SK-N-SH treated with all-trans-retinoic acid at 6 μM for 48 hours (cell line): Measurements from ENCODE around the gene RPP30.

Source experiments
- ATAC-seq: fragments of 200-7000 bp; cut with Tn5 transposase; 3 replicates; pipeline ENCODE4 v1.9.1; 2020; ENCODE audit warnings: mild to moderate bottlenecking, moderate library complexity
- ARNTL ChIP-seq: fragments of 450-650 bp; formaldehyde crosslinking; IDR thresholded peaks from 2 replicates; pipeline ENCODE4 v1.5.0; 2020; ENCODE audit warnings: low read depth, mild to moderate bottlenecking, moderate library complexity, borderline replicate concordance
- CSDC2 ChIP-seq: fragments of 250-450 bp; sonication (Bioruptor Pico); IDR thresholded peaks from 2 replicates; pipeline ENCODE4 v1.5.0; 2020; ENCODE audit warnings: mild to moderate bottlenecking, moderate library complexity
- ESRRG ChIP-seq: fragments of 250-450 bp; sonication (Bioruptor Pico); IDR thresholded peaks from 2 replicates; pipeline ENCODE4 v1.6.1; 2021; ENCODE audit warnings: mild to moderate bottlenecking
- GLIS3 ChIP-seq: fragments of 250-450 bp; sonication (Bioruptor Pico); IDR thresholded peaks from 2 replicates; pipeline ENCODE4 v1.5.0; 2020; ENCODE audit warnings: mild to moderate bottlenecking, moderate library complexity
- ISL1 ChIP-seq: fragments of 250-450 bp; sonication (Bioruptor Pico); IDR thresholded peaks from 2 replicates; pipeline ENCODE4 v2.1.2; 2022; ENCODE audit warnings: mild to moderate bottlenecking, moderate library complexity
- OSR1 ChIP-seq: fragments of 250-450 bp; sonication (Bioruptor Pico); IDR thresholded peaks from 2 replicates; pipeline ENCODE4 v1.8.0; 2022; ENCODE audit warnings: moderate library complexity, mild to moderate bottlenecking, inconsistent platforms
- PATZ1 ChIP-seq: fragments of 250-450 bp; sonication (Bioruptor Pico); IDR thresholded peaks from 2 replicates; pipeline ENCODE4 v1.8.0; 2020; ENCODE audit warnings: mild to moderate bottlenecking, moderate library complexity, borderline replicate concordance
- PPARA ChIP-seq: fragments of 250-450 bp; sonication (Bioruptor Pico); IDR thresholded peaks from 2 replicates; pipeline ENCODE4 v1.5.0; 2020; ENCODE audit warnings: mild to moderate bottlenecking, borderline replicate concordance
- RARB ChIP-seq: fragments of 250-450 bp; sonication (Bioruptor Pico); IDR thresholded peaks from 2 replicates; pipeline ENCODE4 v1.8.0; 2021; ENCODE audit warnings: mild to moderate bottlenecking, moderate library complexity
- SNAI2 ChIP-seq: fragments of 250-450 bp; sonication (Bioruptor Pico); IDR thresholded peaks from 2 replicates; pipeline ENCODE4 v1.5.0; 2020; ENCODE audit warnings: mild to moderate bottlenecking, moderate library complexity
- TCF4 ChIP-seq: fragments of 250-450 bp; sonication (Bioruptor Pico); IDR thresholded peaks from 2 replicates; pipeline ENCODE4 v1.8.0; 2021; ENCODE audit warnings: mild to moderate bottlenecking, moderate library complexity, borderline replicate concordance
- TOX ChIP-seq: fragments of 250-450 bp; sonication (Bioruptor Pico); IDR thresholded peaks from 2 replicates; pipeline ENCODE4 v1.8.0; 2021; ENCODE audit warnings: mild to moderate bottlenecking, moderate library complexity, borderline replicate concordance
- TSHZ2 ChIP-seq: fragments of 250-450 bp; sonication (Bioruptor Pico); IDR thresholded peaks from 2 replicates; pipeline ENCODE4 v1.5.0; 2020; ENCODE audit warnings: mild to moderate bottlenecking, moderate library complexity
- ZC3H10 ChIP-seq: fragments of 250-450 bp; sonication (Bioruptor Pico); IDR thresholded peaks from 2 replicates; pipeline ENCODE4 v1.5.1; 2021; ENCODE audit warnings: mild to moderate bottlenecking, moderate library complexity
- ZFP3 ChIP-seq: fragments of 250-450 bp; sonication (Bioruptor Pico); IDR thresholded peaks from 2 replicates; pipeline ENCODE4 v1.5.0; 2020; ENCODE audit warnings: mild to moderate bottlenecking, moderate library complexity
- ZFP30 ChIP-seq: fragments of 450-650 bp; formaldehyde crosslinking; IDR thresholded peaks from 2 replicates; pipeline ENCODE4 v1.5.0; 2022; ENCODE audit warnings: mild to moderate bottlenecking, moderate library complexity
- ZNF565 ChIP-seq: fragments of 450-650 bp; formaldehyde crosslinking; conservative IDR thresholded peaks from 2 replicates; pipeline ENCODE4 v1.5.0; 2020; ENCODE audit warnings: low read depth, mild to moderate bottlenecking, moderate library complexity
- ZNF70 ChIP-seq: fragments of 450-650 bp; formaldehyde crosslinking; IDR thresholded peaks from 2 replicates; pipeline ENCODE4 v1.5.0; 2020; ENCODE audit warnings: mild to moderate bottlenecking, moderate library complexity
- ZNF8 ChIP-seq: fragments of 450-650 bp; formaldehyde crosslinking; IDR thresholded peaks from 2 replicates; pipeline ENCODE4 v1.5.0; 2020; ENCODE audit warnings: mild to moderate bottlenecking, moderate library complexity
- TF ChIP-seq, protein P1 (sequence below): fragments of 250-450 bp; sonication (Bioruptor Pico); IDR thresholded peaks from 2 replicates; pipeline ENCODE4 v1.5.1; 2020; ENCODE audit warnings: low read depth, mild to moderate bottlenecking, moderate library complexity
- TF ChIP-seq, protein P2 (sequence below): fragments of 250-450 bp; sonication (Bioruptor Pico); IDR thresholded peaks from 2 replicates; pipeline ENCODE4 v1.8.0; 2021; ENCODE audit warnings: low read depth, mild to moderate bottlenecking, moderate library complexity, borderline replicate concordance

Gene RPP30

DNA sequence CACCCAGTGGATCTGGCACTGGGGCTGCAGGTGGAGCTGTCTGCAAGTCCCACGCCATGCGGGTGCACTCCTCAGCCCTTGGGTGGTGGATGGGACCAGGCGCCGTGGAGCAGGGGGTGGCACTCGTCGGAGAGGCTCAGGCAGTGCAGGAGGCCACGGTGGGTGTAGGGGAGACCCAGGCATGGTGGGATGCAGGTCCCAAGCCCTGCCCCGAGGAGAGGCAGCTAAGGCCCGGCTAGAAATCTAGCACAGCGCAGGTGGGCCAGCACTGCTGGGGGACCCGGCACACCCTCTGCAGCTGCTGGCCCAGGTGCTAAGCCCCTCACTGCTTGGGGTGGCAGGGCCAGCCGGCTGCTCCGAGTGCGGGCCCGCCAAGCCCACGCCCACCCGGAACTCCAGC is 39.7 kb upstream of the RPP30 start:
- ATAC-seq, result no peak
- TF ChIP-seq ZFP30 (no peak), GLIS3 (CRISPR knock-in tag) (no peak), ZC3H10 (CRISPR knock-in tag) (no peak), ISL1 (CRISPR knock-in tag) (no peak), ZNF70 (CRISPR knock-in tag) (no peak), TOX (CRISPR knock-in tag) (no peak), OSR1 (CRISPR knock-in tag) (no peak), TCF4 (CRISPR knock-in tag) (no peak), PPARA (no peak)
- TF ChIP-seq, protein P1, sequence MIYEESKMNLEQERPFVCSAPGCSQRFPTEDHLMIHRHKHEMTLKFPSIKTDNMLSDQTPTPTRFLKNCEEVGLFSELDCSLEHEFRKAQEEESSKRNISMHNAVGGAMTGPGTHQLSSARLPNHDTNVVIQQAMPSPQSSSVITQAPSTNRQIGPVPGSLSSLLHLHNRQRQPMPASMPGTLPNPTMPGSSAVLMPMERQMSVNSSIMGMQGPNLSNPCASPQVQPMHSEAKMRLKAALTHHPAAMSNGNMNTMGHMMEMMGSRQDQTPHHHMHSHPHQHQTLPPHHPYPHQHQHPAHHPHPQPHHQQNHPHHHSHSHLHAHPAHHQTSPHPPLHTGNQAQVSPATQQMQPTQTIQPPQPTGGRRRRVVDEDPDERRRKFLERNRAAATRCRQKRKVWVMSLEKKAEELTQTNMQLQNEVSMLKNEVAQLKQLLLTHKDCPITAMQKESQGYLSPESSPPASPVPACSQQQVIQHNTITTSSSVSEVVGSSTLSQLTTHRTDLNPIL (CRISPR knock-in tag), result no peak

DNA sequence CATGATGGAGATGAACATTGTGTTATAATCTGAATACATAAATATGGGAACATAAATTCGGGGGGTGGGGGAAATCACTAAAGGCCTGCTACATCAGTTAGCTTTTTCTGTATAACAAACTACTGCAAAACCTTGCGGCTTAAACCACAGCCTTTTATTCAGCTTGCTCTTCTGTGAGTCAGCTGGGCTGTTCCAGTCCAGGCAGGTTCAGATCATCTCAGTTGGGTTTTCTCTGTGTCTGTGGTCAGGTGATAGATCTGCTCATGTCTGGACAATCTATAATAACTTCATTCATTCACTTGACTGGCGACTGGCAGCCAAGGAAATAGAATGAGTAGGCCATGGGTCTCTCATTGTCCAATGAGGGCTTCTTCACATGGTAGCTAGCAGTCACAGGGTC is 37.4 kb upstream of the RPP30 start:
- TF ChIP-seq, protein P1 (CRISPR knock-in tag), result no peak
- no peak for TF ChIP-seq PATZ1 (CRISPR knock-in tag)
- TF ChIP-seq OSR1 (CRISPR knock-in tag), result no peak
- no peak for TF ChIP-seq GLIS3 (CRISPR knock-in tag)
- TF ChIP-seq RARB (CRISPR knock-in tag), result no peak
- no peak for TF ChIP-seq ESRRG (CRISPR knock-in tag)
- no peak for TF ChIP-seq TSHZ2 (CRISPR knock-in tag)
- no peak for TF ChIP-seq ARNTL (CRISPR knock-in tag)
- TF ChIP-seq ZNF565 (CRISPR knock-in tag), result no peak
- TF ChIP-seq ZNF8 (CRISPR knock-in tag), result no peak
- no peak for ATAC-seq

- ATAC-seq, result no peak
- TF ChIP-seq CSDC2 (CRISPR knock-in tag) (no peak), ZFP30 (no peak), TOX (CRISPR knock-in tag) (no peak), ESRRG (CRISPR knock-in tag) (no peak), GLIS3 (CRISPR knock-in tag) (no peak), ZNF565 (CRISPR knock-in tag) (no peak), RARB (CRISPR knock-in tag) (no peak), PATZ1 (CRISPR knock-in tag) (no peak), SNAI2 (CRISPR knock-in tag) (no peak), ZFP3 (CRISPR knock-in tag) (no peak), ISL1 (CRISPR knock-in tag) (no peak), PPARA (no peak)
- TF ChIP-seq, protein P2, sequence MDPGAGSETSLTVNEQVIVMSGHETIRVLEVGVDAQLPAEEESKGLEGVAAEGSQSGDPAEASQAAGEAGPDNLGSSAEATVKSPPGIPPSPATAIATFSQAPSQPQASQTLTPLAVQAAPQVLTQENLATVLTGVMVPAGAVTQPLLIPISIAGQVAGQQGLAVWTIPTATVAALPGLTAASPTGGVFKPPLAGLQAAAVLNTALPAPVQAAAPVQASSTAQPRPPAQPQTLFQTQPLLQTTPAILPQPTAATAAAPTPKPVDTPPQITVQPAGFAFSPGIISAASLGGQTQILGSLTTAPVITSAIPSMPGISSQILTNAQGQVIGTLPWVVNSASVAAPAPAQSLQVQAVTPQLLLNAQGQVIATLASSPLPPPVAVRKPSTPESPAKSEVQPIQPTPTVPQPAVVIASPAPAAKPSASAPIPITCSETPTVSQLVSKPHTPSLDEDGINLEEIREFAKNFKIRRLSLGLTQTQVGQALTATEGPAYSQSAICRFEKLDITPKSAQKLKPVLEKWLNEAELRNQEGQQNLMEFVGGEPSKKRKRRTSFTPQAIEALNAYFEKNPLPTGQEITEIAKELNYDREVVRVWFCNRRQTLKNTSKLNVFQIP (CRISPR knock-in tag), result no peak
These were observed 34.3 kb upstream of the RPP30 start for GRCh38 chr10:90837486-90837885.
